H1 (cell line): ENCODE results near the gene PKD1.

Experiments used
- CTCF ChIP-seq, 3 experiments: IDR thresholded peaks; 1 replicate in 2 of 3; 2 replicates in 1 of 3; pipeline versions ENCODE4 v1.5.1 to v1.6.1; 2011; ENCODE audit warnings: low read length in 3 of 3, mild to moderate bottlenecking in 3 of 3, inconsistent platforms in 2 of 3, low read depth in 1 of 3, moderate library complexity in 1 of 3; ENCODE audit not compliant: insufficient read depth in 1 of 3; ENCODE audit errors: control extremely low read depth in 1 of 3
- MAX ChIP-seq: IDR thresholded peaks from 2 replicates; pipeline ENCODE4 v1.6.1; 2012; ENCODE audit warnings: inconsistent platforms
- TAF1 ChIP-seq: IDR thresholded peaks from 2 replicates; pipeline ENCODE4 v1.6.1; 2011; ENCODE audit warnings: mild to moderate bottlenecking, low read depth, low read length
- YY1 ChIP-seq: IDR thresholded peaks from 2 replicates; pipeline ENCODE4 v1.6.1; 2011; ENCODE audit warnings: low read depth, mild to moderate bottlenecking, low read length

GRCh38 chr16:2156849-2157224 lies 21.1 kb upstream of the PKD1 start:
- TF ChIP-seq MAX (no peak), CTCF (IDR thresholded peaks at IDR 0.05; ENCODE audit: control extremely low read depth in 1 of 3, insufficient read depth in 1 of 3, low read depth in 1 of 3, low read length in 3 of 3) (no peak), TAF1 (no peak), YY1 (no peak)
